Sigmoid colon (tissue), 7 donors: ENCODE data around the gene KDM1A. TPM values are rescaled to one million over a fixed set of nuclear protein-coding genes. Genes with fewer than 3 reads are reported as not detected.

Experiments used
- DNase-seq: peaks from one replicate; pipeline ENCODE4 v3.0.0-alpha.2; 2019
- H3K27ac ChIP-seq, 4 donors: fragments of 200-600 bp; sonication (generic); one replicate each; pipeline ENCODE4 v1.5.1; 2016 to 2019; ENCODE audit warnings: mild to moderate bottlenecking in 1 of 4
- H3K27me3 ChIP-seq, 3 donors: fragments of 200-600 bp; sonication (generic); one replicate each; pipeline ENCODE4 v1.5.1; 2019; ENCODE audit warnings: mild to moderate bottlenecking in 1 of 3
- H3K36me3 ChIP-seq, 4 donors: fragments of 200-600 bp; sonication (generic); one replicate each; pipeline ENCODE4 v1.5.1; 2016 to 2019
- H3K4me1 ChIP-seq, 4 donors: fragments of 200-600 bp; sonication (generic); one replicate each; pipeline ENCODE4 v1.5.1; 2017 to 2019
- H3K4me3 ChIP-seq, 4 donors: fragments of 200-600 bp; sonication (generic); one replicate each; pipeline ENCODE4 v1.5.1; 2017 to 2019; ENCODE audit warnings: mild to moderate bottlenecking in 2 of 4, moderate library complexity in 1 of 4
- H3K9me3 ChIP-seq, 4 donors: fragments of 200-600 bp in 3 of 4; sonication (generic) in 3 of 4; one replicate each; pipeline versions ENCODE4 v1.5.1 to v1.6.1; 2013 to 2019
- CTCF ChIP-seq, 4 experiments: fragments of 450-650 bp in 3 of 4; fragments of 200-600 bp in 1 of 4; IDR thresholded peaks; one replicate each; pipeline ENCODE4 v1.5.1; 2016 to 2019; ENCODE audit warnings: antibody characterized with exemption in 4 of 4, mild to moderate bottlenecking in 3 of 4, moderate library complexity in 2 of 4
- EP300 ChIP-seq, 4 donors: sonication (generic); formaldehyde crosslinking; IDR thresholded peaks; one replicate each; pipeline ENCODE4 v1.6.1; 2017; ENCODE audit warnings: antibody characterized with exemption in 4 of 4
- POLR2A ChIP-seq, 2 donors: fragments of 450-650 bp; IDR thresholded peaks; one replicate each; pipeline ENCODE4 v1.6.1; 2016; ENCODE audit warnings: antibody characterized with exemption in 2 of 2, mild to moderate bottlenecking in 2 of 2, moderate library complexity in 2 of 2
- POLR2AphosphoS5 ChIP-seq, 4 donors: sonication (generic); formaldehyde crosslinking; IDR thresholded peaks; one replicate each; pipeline ENCODE4 v1.6.1; 2017; ENCODE audit warnings: antibody characterized with exemption in 4 of 4
- WGBS, 2 donors: extraction: QIAGEN DNeasy Blood & Tissue Kit; methylation state at CpG; one replicate each; pipeline ENCODE4 v1.1.7; 2013; 5-methylcytosine and 5-hydroxymethylcytosine counted together
- intact Hi-C: fragments of 100-400 bp; cut with DNase I; formaldehyde crosslinking; loops from one replicate; pipeline ENCODE4 v1.15.1; 2023
- polyA plus RNA-seq, 3 donors: library from polyadenylated mRNA; stranded (reverse); fragments of 200-250 nt; gene quantifications; one replicate each; pipeline ENCODE4 v1.2.3, GENCODE V29; 2013
- small RNA-seq, 3 donors: library from RNA; depleted of rRNA; stranded (forward); fragments of <200 nt; gene quantifications; one replicate each; pipeline ENCODE3, GENCODE V24; 2016
- total RNA-seq, 4 donors: library from RNA; depleted of rRNA; stranded (reverse); fragments of >200 nt; gene quantifications; one replicate each; pipeline ENCODE4 v1.1.0, GENCODE V29; 2016
- donor health status: healthy with polysubstance abuse.
- donor health status: Bipolar disorder and iron deficiency.
- donor health status: healthy.

Gene KDM1A
- total and polyA plus RNA-seq, 7 donors: 24.0 to 58.6 (median 46.0) TPM

DNA sequence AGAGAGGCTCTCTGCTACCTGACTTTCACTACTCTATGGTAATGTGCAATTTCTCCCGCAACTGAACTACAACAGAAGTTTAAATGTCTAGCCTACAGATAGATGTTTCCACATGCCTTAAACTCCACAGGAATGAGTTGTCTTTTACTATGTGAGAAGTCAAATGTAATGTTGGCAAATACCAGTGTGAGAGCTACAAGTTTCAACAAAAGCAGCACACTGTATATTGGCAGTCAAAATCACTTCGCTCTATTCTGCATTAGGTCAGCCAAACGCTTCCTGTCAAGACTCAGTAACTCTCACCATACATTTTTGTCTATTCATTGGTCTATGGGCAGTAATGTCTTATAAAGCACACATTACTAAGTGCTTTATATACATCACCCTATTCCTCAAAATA lies 107.5 kb downstream of the KDM1A start:
- intact Hi-C loops: no loop called here
- TF ChIP-seq POLR2A (IDR thresholded peaks at IDR 0.05) (no peak), POLR2AphosphoS5 (IDR thresholded peaks at IDR 0.05) (no peak), EP300 (IDR thresholded peaks at IDR 0.05) (no peak)
- Histone ChIP-seq H3K4me1 (peaks cover 0 to 44% (median 26%) of the 10 kb centered on the region in 4 donors), H3K27me3 (no peaks in the 10 kb centered on the region), H3K27ac (no peak overlapping the region), H3K9me3 (no peaks in the 10 kb centered on the region), H3K36me3 (no peaks in the 10 kb centered on the region), H3K4me3 (no peak overlapping the region)
- no peak for DNase-seq
- WGBS, 2 donors: 90 to 91% methylated on average over 3 of the region's 3 CpGs

- H3K27ac ChIP-seq: no peak overlapping the region
- intact Hi-C loops: no loop called here
Measured at GRCh38 chr1:23129846-23130245, 110.6 kb downstream of the KDM1A start.

DNA sequence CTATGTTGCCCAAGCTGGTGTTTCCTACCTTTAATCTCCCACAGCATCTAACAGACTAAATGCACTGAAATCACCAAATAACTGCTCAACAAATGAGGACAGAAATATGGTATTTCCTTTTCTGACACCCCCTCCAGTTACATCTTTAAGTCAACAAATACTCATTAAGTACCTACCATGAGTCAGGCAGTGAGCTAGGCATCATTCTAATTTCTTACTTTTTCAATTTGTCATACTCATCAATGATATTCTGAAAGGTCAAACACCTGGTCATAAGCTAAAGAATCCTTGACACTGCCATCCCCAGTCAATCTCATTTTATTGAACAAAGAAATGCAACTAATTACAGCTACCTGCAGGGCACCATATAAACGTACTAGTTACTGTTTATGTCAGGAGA lies 112.8 kb downstream of the KDM1A start:
- H3K4me3 ChIP-seq: no peak overlapping the region
- H3K27ac ChIP-seq: no peak overlapping the region
- H3K36me3 ChIP-seq: no peaks in the 10 kb centered on the region
- TF ChIP-seq CTCF (IDR thresholded peaks at IDR 0.05) (no peak), POLR2A (IDR thresholded peaks at IDR 0.05) (no peak), POLR2AphosphoS5 (IDR thresholded peaks at IDR 0.05) (no peak), EP300 (IDR thresholded peaks at IDR 0.05) (no peak)
- no peak for DNase-seq
- H3K9me3 ChIP-seq: no peaks in the 10 kb centered on the region
- H3K4me1 ChIP-seq: peaks cover 0 to 23% (median 7%) of the 10 kb centered on the region in 4 donors
- WGBS, 2 donors: 29 to 61% methylated on average over 1 of the region's 1 CpG
- intact Hi-C loops: no loop called here
- no peaks in the 10 kb centered on the region for H3K27me3 ChIP-seq

More at GRCh38 chr1:23129846-23130245, 110.6 kb downstream of the KDM1A start:
- no peak for TF ChIP-seq POLR2AphosphoS5 (IDR thresholded peaks at IDR 0.05)
- TF ChIP-seq POLR2A (IDR thresholded peaks at IDR 0.05): no peak
- TF ChIP-seq CTCF (IDR thresholded peaks at IDR 0.05): no peak
- no peak for TF ChIP-seq EP300 (IDR thresholded peaks at IDR 0.05)
- no peak for DNase-seq
- Histone ChIP-seq H3K4me1 (peaks cover 0 to 34% (median 14%) of the 10 kb centered on the region in 4 donors), H3K27me3 (no peaks in the 10 kb centered on the region), H3K36me3 (no peaks in the 10 kb centered on the region), H3K4me3 (no peak overlapping the region), H3K9me3 (no peaks in the 10 kb centered on the region)

Small RNAs within 50 kb of the gene (small RNA-seq; reads per million reads assigned to genes)
- gene MIR3115: 0 reads per million in 3 donors
- gene MIR4419A: 0 reads per million in 3 donors

Other genes with a start within 250 kb of the KDM1A start
- gene LACTBL1, start 46.6 kb upstream of the KDM1A start, total RNA-seq: not detected
- not detected for gene LACTBL1, start 46.6 kb upstream of the KDM1A start, polyA plus RNA-seq
- not detected for gene TEX46, start 3.6 kb upstream of the KDM1A start, total RNA-seq
- gene TEX46, start 3.6 kb upstream of the KDM1A start, polyA plus RNA-seq: not detected
- 10 to 100 TPM; 13.3 to 20.9 (median 17.9) TPM for gene LUZP1, start 149.4 kb downstream of the KDM1A start, total RNA-seq
- gene LUZP1, start 149.4 kb downstream of the KDM1A start, polyA plus RNA-seq: 10 to 100 TPM in 2 of 3 donors, 1 to 10 TPM in 1; 6.0 to 14.0 (median 12.7) TPM
- not detected for gene HTR1D, start 198.0 kb downstream of the KDM1A start, total RNA-seq
- under 1 TPM in 2 of 3 donors, not detected in 1; 0.13 to 0.46 TPM for gene HTR1D, start 198.0 kb downstream of the KDM1A start, polyA plus RNA-seq